ENCODE data around the gene FBN1. TPM values are rescaled to one million over a fixed set of nuclear protein-coding genes. Genes with fewer than 3 reads are reported as not detected.

The FBN1 gene
- total and polyA plus RNA-seq, 2 of the 13 experiments (the other 11 are each of a cell fraction or from before 2014, with no cell fraction given) = 1.5 to 3.0 TPM

DNA sequence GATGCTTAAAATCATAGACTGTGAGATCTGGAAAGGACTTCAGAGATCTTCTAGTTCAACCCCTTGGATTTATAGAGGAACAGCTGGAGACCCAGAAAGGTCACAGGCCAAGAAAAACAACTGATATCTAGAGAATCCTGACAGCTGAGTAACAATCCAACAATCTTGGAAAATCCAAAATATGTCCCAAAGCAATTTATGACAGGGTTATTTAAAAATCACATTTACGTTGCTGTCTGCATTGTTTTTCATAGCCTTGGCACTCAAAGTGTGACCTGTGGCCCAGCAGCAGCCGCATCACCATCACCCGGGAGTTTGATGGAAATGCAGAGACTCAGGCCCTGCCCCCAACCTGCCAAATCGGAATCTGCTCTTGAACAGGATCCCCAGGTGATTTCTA, 78.8 kb downstream of the FBN1 start:
- Histone ChIP-seq H3K4me2 (ENCODE audit: low read depth, low read length) (no peak overlapping the region), H3K9ac (ENCODE audit: insufficient read depth, low read depth, low read length) (no peak overlapping the region), H3K9me3 (ENCODE audit: low read length) (no peaks in the 10 kb centered on the region), H3K4me1 (ENCODE audit: insufficient read depth, low read length) (peaks cover 11% of the 10 kb centered on the region; the same call in 1 of the 2 replicates), H4K20me1 (ENCODE audit: insufficient read depth, low read length) (no peaks in the 10 kb centered on the region), H3K4me3 (replicated peaks in 1 of 3; ENCODE audit: insufficient read depth in 1 of 3, low read depth in 2 of 3, low read length in 3 of 3) (no peak overlapping the region), H3K27ac (ENCODE audit: extremely low read length, insufficient read depth, low read length) (no peak overlapping the region), H3K36me3 (replicated peaks in 1 of 2; ENCODE audit: control insufficient read depth in 1 of 2, insufficient read depth in 2 of 2, low read length in 2 of 2) (no peaks in the 10 kb centered on the region), H3K79me2 (ENCODE audit: insufficient read depth, low read length) (no peaks in the 10 kb centered on the region), H3K27me3 (ENCODE audit: control insufficient read depth in 1 of 2, insufficient read depth in 2 of 2, low read length in 2 of 2) (no peaks in the 10 kb centered on the region), H2AFZ (ENCODE audit: low read length) (no peak overlapping the region)
- TF ChIP-seq, protein P1, sequence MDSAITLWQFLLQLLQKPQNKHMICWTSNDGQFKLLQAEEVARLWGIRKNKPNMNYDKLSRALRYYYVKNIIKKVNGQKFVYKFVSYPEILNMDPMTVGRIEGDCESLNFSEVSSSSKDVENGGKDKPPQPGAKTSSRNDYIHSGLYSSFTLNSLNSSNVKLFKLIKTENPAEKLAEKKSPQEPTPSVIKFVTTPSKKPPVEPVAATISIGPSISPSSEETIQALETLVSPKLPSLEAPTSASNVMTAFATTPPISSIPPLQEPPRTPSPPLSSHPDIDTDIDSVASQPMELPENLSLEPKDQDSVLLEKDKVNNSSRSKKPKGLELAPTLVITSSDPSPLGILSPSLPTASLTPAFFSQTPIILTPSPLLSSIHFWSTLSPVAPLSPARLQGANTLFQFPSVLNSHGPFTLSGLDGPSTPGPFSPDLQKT (CRISPR knock-in tag; IDR thresholded peaks at IDR 0.05; ENCODE audit: borderline replicate concordance) = no peak
- TF ChIP-seq ZNF850 (CRISPR knock-in tag; conservative IDR thresholded peaks at IDR 0.05) (no peak), ZNF737 (CRISPR knock-in tag; IDR thresholded peaks at IDR 0.05; ENCODE audit: borderline replicate concordance) (no peak), CHD4 (IDR thresholded peaks at IDR 0.05; ENCODE audit: borderline replicate concordance, low read length) (no peak), MXI1 (IDR thresholded peaks at IDR 0.05; ENCODE audit: borderline replicate concordance, low read depth, low read length) (no peak), ZNF644 (CRISPR knock-in tag; IDR thresholded peaks at IDR 0.05; ENCODE audit: low read depth) (no peak), ZFY (CRISPR knock-in tag; IDR thresholded peaks at IDR 0.05) (no peak), ZNF331 (CRISPR knock-in tag; IDR thresholded peaks at IDR 0.05) (no peak), PPARG (CRISPR knock-in tag; conservative IDR thresholded peaks at IDR 0.05) (no peak), HMG20B (CRISPR knock-in tag; conservative IDR thresholded peaks at IDR 0.05) (no peak), YY1 (IDR thresholded peaks at IDR 0.05; ENCODE audit: insufficient read depth, insufficient replicate concordance, low read depth, low read length) (no peak), TCF7 (IDR thresholded peaks at IDR 0.05; ENCODE audit: low read depth) (no peak), RFX3 (CRISPR knock-in tag; IDR thresholded peaks at IDR 0.05) (no peak), ZFP1 (CRISPR knock-in tag; IDR thresholded peaks at IDR 0.05) (no peak), ZNF652 (CRISPR knock-in tag; IDR thresholded peaks at IDR 0.05; ENCODE audit: borderline replicate concordance, low read depth) (no peak), ZNF550 (CRISPR knock-in tag; IDR thresholded peaks at IDR 0.05; ENCODE audit: borderline replicate concordance) (no peak), MBNL3 (CRISPR knock-in tag; conservative IDR thresholded peaks at IDR 0.05) (no peak), BCL6 (CRISPR knock-in tag; IDR thresholded peaks at IDR 0.05) (no peak)
- TF ChIP-seq, protein P2, sequence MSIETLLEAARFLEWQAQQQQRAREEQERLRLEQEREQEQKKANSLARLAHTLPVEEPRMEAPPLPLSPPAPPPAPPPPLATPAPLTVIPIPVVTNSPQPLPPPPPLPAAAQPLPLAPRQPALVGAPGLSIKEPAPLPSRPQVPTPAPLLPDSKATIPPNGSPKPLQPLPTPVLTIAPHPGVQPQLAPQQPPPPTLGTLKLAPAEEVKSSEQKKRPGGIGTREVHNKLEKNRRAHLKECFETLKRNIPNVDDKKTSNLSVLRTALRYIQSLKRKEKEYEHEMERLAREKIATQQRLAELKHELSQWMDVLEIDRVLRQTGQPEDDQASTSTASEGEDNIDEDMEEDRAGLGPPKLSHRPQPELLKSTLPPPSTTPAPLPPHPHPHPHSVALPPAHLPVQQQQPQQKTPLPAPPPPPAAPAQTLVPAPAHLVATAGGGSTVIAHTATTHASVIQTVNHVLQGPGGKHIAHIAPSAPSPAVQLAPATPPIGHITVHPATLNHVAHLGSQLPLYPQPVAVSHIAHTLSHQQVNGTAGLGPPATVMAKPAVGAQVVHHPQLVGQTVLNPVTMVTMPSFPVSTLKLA (IDR thresholded peaks at IDR 0.05) = no peak
- TF ChIP-seq, protein P3, sequence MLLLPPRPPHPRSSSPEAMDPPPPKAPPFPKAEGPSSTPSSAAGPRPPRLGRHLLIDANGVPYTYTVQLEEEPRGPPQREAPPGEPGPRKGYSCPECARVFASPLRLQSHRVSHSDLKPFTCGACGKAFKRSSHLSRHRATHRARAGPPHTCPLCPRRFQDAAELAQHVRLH (CRISPR knock-in tag; IDR thresholded peaks at IDR 0.05; ENCODE audit: borderline replicate concordance, low read depth) = no peak
- intact Hi-C loops (cut with micrococcal nuclease; ENCODE audit: unreplicated experiment) = no loop called here
- POLR2A ChIA-PET = no interaction called here
- WGBS (ENCODE audit: low lambda C conversion rate) = 16% methylated on average over 4 of the region's 4 CpGs
- no peak for FAIRE-seq
- no peak for ATAC-seq
- BruUV-seq (replicated peaks) = no TSS peak
- in situ Hi-C loops (cut with HindIII; ENCODE audit: extremely low pct_ligation_motif_present, low pct_unique_long_range_greater_than_20kb) = no loop called here
- CTCF ChIA-PET (ENCODE audit: low intra/inter-chr PET ratio, low total read pairs) = no interaction called here
- DNase-seq (ENCODE audit: low spot score) = no peak
